K562 (cell line): ENCODE measurements around the gene OR10A7. TPM values are rescaled to one million over a fixed set of nuclear protein-coding genes. Genes with fewer than 3 reads are reported as not detected.

ENCODE experiments used
- ATAC-seq: fragments of 200-7000 bp; cut with Tn5 transposase; 3 replicates; pipeline ENCODE4 v1.9.1; 2020; ENCODE audit warnings: moderate library complexity
- BruUV-seq: library from RNA; stranded (reverse); fragments of 400-500 nt; replicated peaks from 2 replicates; lab custom pipeline; 2021; lab: Mats Ljungman, UMichigan
- CTCF ChIA-PET: fragments of 300-600 bp; formaldehyde crosslinking; extraction: SDS; loops from one replicate; lab custom pipeline; 2021; ENCODE audit warnings: low intra/inter-chr PET ratio; lab: Yijun Ruan, JAX
- POLR2A ChIA-PET: fragments of 300-600, 350-650 bp; sonication (Branson Sonifier 250); formaldehyde crosslinking; extraction: SDS; loops from one replicate; lab custom pipeline; 2021; ENCODE audit warnings: antibody characterized with exemption, inconsistent platforms; lab: Yijun Ruan, JAX
- DNase-seq, 4 experiments: peaks; one replicate each; pipeline versions ENCODE4 v3.0.0 to v3.0.0-alpha.2; 2011 to 2018; ENCODE audit warnings: low spot score in 3 of 4, mixed read lengths in 3 of 4; ENCODE audit errors: extremely low read depth in 1 of 4
- FAIRE-seq: peaks from 2 replicates; lab custom pipeline; 2011; peaks lifted over from hg19 to GRCh38; lab: Jason Lieb, UNC
- H2AFZ ChIP-seq: 2 replicates; pipeline ENCODE4 v1.6.0; 2011; ENCODE audit warnings: low read depth, low read length, control low read depth, inconsistent platforms
- H3K27ac ChIP-seq: fragments of 200-600 bp; 3 replicates; pipeline ENCODE4 v1.8.0; 2011; ENCODE audit warnings: low read depth, mild to moderate bottlenecking, control low read depth, inconsistent platforms, low read length, moderate library complexity, mixed read lengths; ENCODE audit errors: extremely low read depth
- H3K27me3 ChIP-seq, 2 experiments: fragments of 300-600 bp in 1 of 2; 2 replicates in 1 of 2; 3 replicates in 1 of 2; pipeline versions ENCODE4 v1.6.0 to v1.8.0; 2011; ENCODE audit warnings: inconsistent platforms in 2 of 2, low read length in 2 of 2, mild to moderate bottlenecking in 1 of 2, mixed read lengths in 1 of 2, moderate library complexity in 1 of 2; ENCODE audit not compliant: control insufficient read depth in 2 of 2, insufficient read depth in 2 of 2
- H3K36me3 ChIP-seq: fragments of 300-600 bp; 3 replicates; pipeline ENCODE4 v1.8.0; 2011; ENCODE audit warnings: mild to moderate bottlenecking, low read length, inconsistent platforms; ENCODE audit not compliant: control insufficient read depth, insufficient read depth
- H3K4me1 ChIP-seq, 2 experiments: fragments of 200-600 bp in 1 of 2; replicated peaks in 1 of 2; 2 replicates in 1 of 2; 3 replicates in 1 of 2; pipeline versions ENCODE4 v1.5.1 to v1.8.0; 2011; ENCODE audit warnings: inconsistent platforms in 2 of 2, low read length in 2 of 2, mild to moderate bottlenecking in 1 of 2, mixed read lengths in 1 of 2, moderate library complexity in 1 of 2; ENCODE audit not compliant: control insufficient read depth in 2 of 2, insufficient read depth in 2 of 2
- H3K4me2 ChIP-seq: 2 replicates; pipeline ENCODE4 v1.6.1; 2011; ENCODE audit warnings: low read length, control low read depth, inconsistent platforms, mixed read lengths; ENCODE audit not compliant: insufficient read depth
- H3K4me3 ChIP-seq: fragments of 200-600 bp; sonication (generic), shearing (Covaris generic); 2 replicates; pipeline ENCODE4 v1.5.1; 2016; ENCODE audit warnings: control low read depth, inconsistent platforms
- H3K79me2 ChIP-seq: fragments of 200-600 bp; 3 replicates; pipeline ENCODE4 v1.8.0; 2011; ENCODE audit warnings: low read length, inconsistent platforms; ENCODE audit not compliant: control insufficient read depth, insufficient read depth
- H3K9ac ChIP-seq, 2 experiments: 2 replicates each; pipeline versions ENCODE4 v1.6.0 to v1.6.1; 2011; ENCODE audit warnings: low read depth in 2 of 2, low read length in 2 of 2, control low read depth in 1 of 2, inconsistent platforms in 1 of 2, mild to moderate bottlenecking in 1 of 2, mixed read lengths in 1 of 2; ENCODE audit not compliant: insufficient read depth in 1 of 2
- H3K9me1 ChIP-seq: one replicate; pipeline ENCODE4 v1.6.0; 2011; ENCODE audit warnings: inconsistent platforms, mild to moderate bottlenecking, low read length, moderate library complexity; ENCODE audit not compliant: control insufficient read depth, insufficient read depth
- H3K9me3 ChIP-seq: replicated peaks from 2 replicates; pipeline ENCODE4 v1.5.1; 2011; ENCODE audit warnings: low read depth, low read length, inconsistent platforms; ENCODE audit not compliant: control insufficient read depth, insufficient read depth
- H4K20me1 ChIP-seq: replicated peaks from 2 replicates; pipeline ENCODE4 v1.6.1; 2011; ENCODE audit warnings: low read length, inconsistent platforms, mixed read lengths; ENCODE audit not compliant: control insufficient read depth, insufficient read depth
- E4F1 ChIP-seq: fragments of 250-450 bp; sonication (Bioruptor Pico); IDR thresholded peaks from 2 replicates; pipeline ENCODE4 v1.5.0; 2021; ENCODE audit warnings: mild to moderate bottlenecking, borderline replicate concordance
- ESRRB ChIP-seq: fragments of 250-450 bp; sonication (Bioruptor Pico); IDR thresholded peaks from 2 replicates; pipeline ENCODE4 v1.5.0; 2020; ENCODE audit warnings: mild to moderate bottlenecking, moderate library complexity, borderline replicate concordance
- GATAD2A ChIP-seq: fragments of 450-650 bp; IDR thresholded peaks from 2 replicates; pipeline ENCODE4 v1.6.1; 2017
- RBM39 ChIP-seq: fragments of 200-400 bp; formaldehyde crosslinking; optimal IDR thresholded peaks from 2 replicates; pipeline ENCODE3; 2018; ENCODE audit warnings: low read depth, low read length
- SMARCC2 ChIP-seq: fragments of 450-650 bp; IDR thresholded peaks from 2 replicates; pipeline ENCODE4 v1.6.1; 2017; ENCODE audit warnings: antibody characterized with exemption, moderate library complexity, mild to moderate bottlenecking, low read depth
- TEAD4 ChIP-seq, 2 experiments: sonication (generic) in 1 of 2; formaldehyde crosslinking in 1 of 2; IDR thresholded peaks; 2 replicates each; pipeline versions ENCODE4 v1.6.1 to v1.8.0; 2012 to 2022; ENCODE audit warnings: borderline replicate concordance in 1 of 2, inconsistent platforms in 1 of 2, low read length in 1 of 2, mild to moderate bottlenecking in 1 of 2, missing genetic modification reagents in 1 of 2
- THRB ChIP-seq: fragments of 450-650 bp; formaldehyde crosslinking; conservative IDR thresholded peaks from 2 replicates; pipeline ENCODE4 v1.4.0; 2022; ENCODE audit warnings: mild to moderate bottlenecking, missing genetic modification characterization
- ZNF444 ChIP-seq: fragments of 250-450 bp; sonication (Bioruptor Pico); IDR thresholded peaks from 2 replicates; pipeline ENCODE4 v1.4.0; 2020; ENCODE audit warnings: mild to moderate bottlenecking, moderate library complexity
- WGBS: fragments of 100-300 bp; shearing (Covaris generic); methylation state at CpG from one replicate; pipeline ENCODE4 v1.1.6; 2016; ENCODE audit warnings: low coverage, mixed read lengths; ENCODE audit not compliant: insufficient coverage; ENCODE audit errors: missing lambda C conversion rate; 5-methylcytosine and 5-hydroxymethylcytosine counted together
- in situ Hi-C: fragments of 300-500 bp; cut with MboI; formaldehyde crosslinking; loops from 4 replicates; pipeline ENCODE4 v1.15.0; 2018; ENCODE audit warnings: inconsistent platforms, mixed read lengths
- intact Hi-C: fragments of 100-400 bp; cut with micrococcal nuclease; formaldehyde crosslinking; loops from 2 replicates; pipeline ENCODE4 v1.14.2; 2022
- polyA plus RNA-seq, 8 experiments: library from polyadenylated mRNA; depleted of rRNA in 4 of 8; stranded (reverse) in 5 of 8; unstranded in 3 of 8; fragments of >200 nt; fragmentation: Nextera tagmentation in 2 of 8; fragmentation: Illumina TruSeq in 1 of 8; extraction: Ambion mirVana in 2 of 8; extraction: Trizol in 1 of 8; gene quantifications; 2 replicates each; pipeline versions ENCODE4 v1.2.1 to v1.2.3, GENCODE V29; 2011 to 2014; ENCODE audit warnings: inconsistent platforms in 1 of 8, missing spikeins in 1 of 8
- total RNA-seq, 7 experiments: library from RNA; depleted of rRNA in 6 of 7; stranded (reverse); fragments of >200 nt in 6 of 7; fragmentation: Illumina TruSeq in 2 of 7; extraction: Trizol in 2 of 7; gene quantifications; 2 replicates each; pipeline versions ENCODE4 v1.2.1 to v1.2.3, GENCODE V29; 2011 to 2021; ENCODE audit warnings: low replicate concordance in 1 of 7

Gene OR10A7
- total and polyA plus RNA-seq, 9 of the 15 experiments (the other 6 are each of a cell fraction or from before 2014, with no cell fraction given), result not detected

GRCh38 chr12:55194382-55194781 lies 26.4 kb upstream of the OR10A7 start:
- no peaks in the 10 kb centered on the region for H3K9me1 ChIP-seq
- intact Hi-C loops (no loop called here), in situ Hi-C loops (no loop called here)
- H3K9me3 ChIP-seq, result no peaks in the 10 kb centered on the region
- no peaks in the 10 kb centered on the region for H3K79me2 ChIP-seq
- ATAC-seq, result no peak
- no peak for FAIRE-seq
- POLR2A ChIA-PET, result no interaction called here
- no peak overlapping the region for H2AFZ ChIP-seq
- BruUV-seq, result no TSS peak
- H3K4me3 ChIP-seq, result no peak overlapping the region
- H3K4me2 ChIP-seq, result no peak overlapping the region
- H3K27ac ChIP-seq, result no peak overlapping the region
- TF ChIP-seq TEAD4 (IDR thresholded peaks at IDR 0.05; ENCODE audit: low read length), result no peak
- no peak for TF ChIP-seq TEAD4 (CRISPR knock-in tag; IDR thresholded peaks at IDR 0.05; ENCODE audit: borderline replicate concordance)
- no peak for TF ChIP-seq THRB (CRISPR knock-in tag)
- no peak for TF ChIP-seq E4F1 (CRISPR knock-in tag)
- no peak for TF ChIP-seq GATAD2A
- no peak for TF ChIP-seq RBM39
- TF ChIP-seq ZNF444, result no peak
- TF ChIP-seq SMARCC2, result no peak
- TF ChIP-seq ESRRB, result no peak
- CTCF ChIA-PET, result no interaction called here
- WGBS, result 4% methylated on average over 3 of the region's 3 CpGs
- no peak overlapping the region for H3K9ac ChIP-seq
- no peaks in the 10 kb centered on the region for H3K36me3 ChIP-seq
- no peaks in the 10 kb centered on the region for H3K27me3 ChIP-seq
- DNase-seq, result no peak
- H3K4me1 ChIP-seq, result no peaks in the 10 kb centered on the region
- H4K20me1 ChIP-seq, result no peaks in the 10 kb centered on the region
